ENCODE data around the gene VPS16.

Gene VPS16

DNA sequence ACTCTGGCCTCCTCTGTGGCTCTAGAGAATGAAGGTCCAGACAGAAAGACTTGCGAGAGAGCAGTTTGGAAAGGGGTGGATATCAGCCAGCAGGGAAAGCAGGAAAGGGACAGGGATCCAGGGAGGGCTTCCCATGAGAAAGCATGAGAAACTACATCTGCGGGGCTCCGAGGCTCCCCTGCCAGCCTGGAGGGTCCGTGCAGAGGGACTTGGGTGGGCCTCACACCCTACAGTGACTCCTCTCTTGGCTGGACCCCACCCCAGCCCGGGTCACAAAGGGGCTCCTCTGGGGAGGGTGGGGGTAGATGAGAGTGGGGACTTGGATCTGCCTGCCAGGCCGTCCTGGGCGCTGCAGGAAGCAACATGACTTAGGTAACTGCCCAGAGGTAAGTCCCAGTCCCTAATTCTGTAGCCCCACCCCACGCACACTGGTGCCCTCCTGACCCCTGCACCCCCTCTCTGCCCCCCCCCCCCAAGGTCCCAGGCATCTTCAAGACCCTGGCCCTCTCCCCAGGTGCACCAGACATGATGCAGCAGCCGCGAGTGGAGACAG lies 24.4 kb upstream of the VPS16 start, which contains the start of gene TMEM239:
Gene TMEM239, plus strand, starts transcription at position 335 of the 553 bp plus-strand sequence. Its CDS starts 191 bp downstream, at position 526.
- in situ Hi-C loops (cut with MboI; ENCODE audit: low pct_unique_long_range_greater_than_20kb, low sequenced_read_pairs, unreplicated experiment) = no loop called here
- no peak for TF ChIP-seq CTCF (IDR thresholded peaks at IDR 0.05; ENCODE audit: extremely low read depth, insufficient read depth, missing control alignments)
- DNase-seq (ENCODE audit: low spot score) = no peak

GRCh38 chr20:2816583-2817340 lies 23.8 kb upstream of the VPS16 start:
- peak; percentile 8 for TF ChIP-seq CTCF (IDR thresholded peaks at IDR 0.05; ENCODE audit: extremely low read depth, insufficient read depth, missing control alignments)
- no peak for DNase-seq (ENCODE audit: low spot score)
- in situ Hi-C loops (cut with MboI; ENCODE audit: low pct_unique_long_range_greater_than_20kb, low sequenced_read_pairs, unreplicated experiment) = no loop called here

GRCh38 chr20:2817341-2817726 lies 23.2 kb upstream of the VPS16 start:
- DNase-seq (ENCODE audit: low spot score) = no peak
- no peak for TF ChIP-seq CTCF (IDR thresholded peaks at IDR 0.05; ENCODE audit: extremely low read depth, insufficient read depth, missing control alignments)
- in situ Hi-C loops (cut with MboI; ENCODE audit: low pct_unique_long_range_greater_than_20kb, low sequenced_read_pairs, unreplicated experiment) = no loop called here

- DNase-seq (ENCODE audit: low spot score) = no peak
- no peak for TF ChIP-seq CTCF (IDR thresholded peaks at IDR 0.05; ENCODE audit: extremely low read depth, insufficient read depth, missing control alignments)
Measured at GRCh38 chr20:2817891-2818595, 22.5 kb upstream of the VPS16 start.

DNA sequence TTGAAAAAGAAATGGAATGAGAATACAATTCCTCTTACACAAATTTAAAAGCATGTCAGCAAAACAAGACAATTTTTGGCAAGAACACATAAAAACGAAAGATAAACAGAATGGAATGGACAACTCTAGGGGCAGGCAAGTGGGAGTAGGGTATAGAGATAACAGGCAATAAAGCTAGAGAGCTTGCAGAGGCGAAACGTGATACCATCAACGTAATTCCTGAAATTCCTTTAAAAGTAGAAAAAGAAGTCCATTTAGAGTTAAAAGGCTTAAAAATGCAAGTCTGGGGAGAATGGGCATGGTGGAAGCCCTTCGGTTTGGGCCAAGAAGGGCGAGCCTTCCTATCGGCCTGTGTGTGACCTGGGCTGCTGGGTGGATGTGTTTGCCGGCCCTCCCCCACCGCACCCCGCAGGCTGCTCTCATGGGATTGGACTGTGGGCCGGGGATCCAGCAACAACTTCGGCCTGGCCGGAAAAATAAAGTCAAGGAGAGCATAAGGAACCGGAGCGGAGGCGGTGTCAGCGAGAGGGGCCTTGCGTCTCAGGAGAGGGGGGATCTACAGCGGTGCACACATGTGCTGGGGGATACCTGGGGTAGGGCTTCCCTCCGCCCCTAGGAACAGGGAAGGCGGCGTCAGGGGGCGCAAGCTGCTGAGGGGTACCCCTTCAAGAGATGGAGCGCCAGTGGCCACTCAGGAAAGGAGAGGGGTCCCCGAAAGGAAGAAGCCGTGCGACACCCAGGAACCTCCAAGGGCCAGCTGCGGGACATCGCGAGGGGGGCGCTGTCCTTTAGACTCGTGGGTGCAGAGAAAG lies 20.3 kb upstream of the VPS16 start:
- no peak for TF ChIP-seq CTCF (IDR thresholded peaks at IDR 0.05; ENCODE audit: extremely low read depth, insufficient read depth, missing control alignments)
- in situ Hi-C loops (cut with MboI; ENCODE audit: low pct_unique_long_range_greater_than_20kb, low sequenced_read_pairs, unreplicated experiment) = no loop called here
- DNase-seq (ENCODE audit: low spot score) = no peak

More at GRCh38 chr20:2817891-2818595, 22.5 kb upstream of the VPS16 start:
- in situ Hi-C loops (cut with MboI; ENCODE audit: low pct_unique_long_range_greater_than_20kb, low sequenced_read_pairs, unreplicated experiment) = no loop called here
